ENCODE measurements around the gene APOL2.
"Not testable (repeated sequence)": the region's sequence is repeated elsewhere in the genome, so short reads cannot be mapped to it uniquely, and the experiment has no call there.

APOL2 gene

GRCh38 chr22:36263886-36264664, 24.7 kb upstream of the APOL2 start:
- peak in 1 of 10 donors; percentile 69 for DNase-seq
- intact Hi-C loops (cut with DNase I), result not testable (repeated sequence)

GRCh38 chr22:36263216-36263673, 23.9 kb upstream of the APOL2 start:
- intact Hi-C loops (cut with DNase I), result not testable (repeated sequence)
- DNase-seq, result peak in 1 of 10 donors; percentile 42

- intact Hi-C loops (cut with DNase I), result not testable (repeated sequence)
- DNase-seq, result peak in 1 of 10 donors; percentile 39
Observed at GRCh38 chr22:36262307-36262706, 23.0 kb upstream of the APOL2 start.

- intact Hi-C loops (cut with DNase I), result not testable (repeated sequence)
- peak in 1 of 10 donors; percentile 35 for DNase-seq
Observed at GRCh38 chr22:36261675-36262074, 22.3 kb upstream of the APOL2 start.

- intact Hi-C loops (cut with DNase I), result no loop called here
- peak in 1 of 10 donors; percentile 27 for DNase-seq
Observed at GRCh38 chr22:36259615-36260300, 20.4 kb upstream of the APOL2 start.

- intact Hi-C loops (cut with DNase I), result no loop called here
- peak in 1 of 10 donors; percentile 80 for DNase-seq
Observed at GRCh38 chr22:36258701-36259614, 19.6 kb upstream of the APOL2 start.

GRCh38 chr22:36257948-36258670, 18.8 kb upstream of the APOL2 start:
- peak in 1 of 10 donors; percentile 45 for DNase-seq
- intact Hi-C loops (cut with DNase I), result no loop called here

GRCh38 chr22:36257308-36257707, 18.0 kb upstream of the APOL2 start:
- intact Hi-C loops (cut with DNase I), result no loop called here

GRCh38 chr22:36256478-36256877, 17.2 kb upstream of the APOL2 start:
- intact Hi-C loops (cut with DNase I), result no loop called here
- peak in 1 of 10 donors; percentile 43 for DNase-seq

More at GRCh38 chr22:36257308-36257707, 18.0 kb upstream of the APOL2 start:
- peak in 1 of 10 donors; percentile 49 for DNase-seq

GRCh38 chr22:36255572-36255971, 16.2 kb upstream of the APOL2 start:
- intact Hi-C loops (cut with DNase I); DNase-seq: not testable (repeated sequence)

GRCh38 chr22:36253523-36254490, 14.5 kb upstream of the APOL2 start:
- peak in 1 of 10 donors; percentile 77 for DNase-seq
- intact Hi-C loops (cut with DNase I), result no loop called here

GRCh38 chr22:36252754-36253522, 13.6 kb upstream of the APOL2 start, which contains the start of gene APOL1:
APOL1 (plus strand) TSS chr22:36253133; CDS start chr22:36254956, 1,823 bp downstream.
- intact Hi-C loops (cut with DNase I), result no loop called here
- peak in 1 of 10 donors; percentile 61 for DNase-seq

GRCh38 chr22:36251979-36252608, 12.8 kb upstream of the APOL2 start:
- peak in 1 of 10 donors; percentile 57 for DNase-seq
- intact Hi-C loops (cut with DNase I), result not testable (repeated sequence)

- DNase-seq, result peak in 2 of 10 donors; percentile 49 to 79
- intact Hi-C loops (cut with DNase I), result not testable (repeated sequence)
Observed at GRCh38 chr22:36250292-36250960, 11.1 kb upstream of the APOL2 start.

- intact Hi-C loops (cut with DNase I), result no loop called here
- DNase-seq, result no peak
Observed at GRCh38 chr22:36249160-36249559, 9.8 kb upstream of the APOL2 start.

GRCh38 chr22:36247955-36248354, 8.6 kb upstream of the APOL2 start:
- intact Hi-C loops (cut with DNase I), result no loop called here
- no peak for DNase-seq

GRCh38 chr22:36246718-36247117, 7.4 kb upstream of the APOL2 start:
- peak in 2 of 10 donors; percentile 23 to 55 for DNase-seq
- intact Hi-C loops (cut with DNase I), result no loop called here
